OCI-M2 (cell line): ENCODE measurements around the gene NUMBL.

Experiments
- DNase-seq: peaks from one replicate; lab custom pipeline; 2025; ENCODE audit not compliant: unreplicated experiment; lab: John Stamatoyannopoulos, UW

The NUMBL gene

DNA sequence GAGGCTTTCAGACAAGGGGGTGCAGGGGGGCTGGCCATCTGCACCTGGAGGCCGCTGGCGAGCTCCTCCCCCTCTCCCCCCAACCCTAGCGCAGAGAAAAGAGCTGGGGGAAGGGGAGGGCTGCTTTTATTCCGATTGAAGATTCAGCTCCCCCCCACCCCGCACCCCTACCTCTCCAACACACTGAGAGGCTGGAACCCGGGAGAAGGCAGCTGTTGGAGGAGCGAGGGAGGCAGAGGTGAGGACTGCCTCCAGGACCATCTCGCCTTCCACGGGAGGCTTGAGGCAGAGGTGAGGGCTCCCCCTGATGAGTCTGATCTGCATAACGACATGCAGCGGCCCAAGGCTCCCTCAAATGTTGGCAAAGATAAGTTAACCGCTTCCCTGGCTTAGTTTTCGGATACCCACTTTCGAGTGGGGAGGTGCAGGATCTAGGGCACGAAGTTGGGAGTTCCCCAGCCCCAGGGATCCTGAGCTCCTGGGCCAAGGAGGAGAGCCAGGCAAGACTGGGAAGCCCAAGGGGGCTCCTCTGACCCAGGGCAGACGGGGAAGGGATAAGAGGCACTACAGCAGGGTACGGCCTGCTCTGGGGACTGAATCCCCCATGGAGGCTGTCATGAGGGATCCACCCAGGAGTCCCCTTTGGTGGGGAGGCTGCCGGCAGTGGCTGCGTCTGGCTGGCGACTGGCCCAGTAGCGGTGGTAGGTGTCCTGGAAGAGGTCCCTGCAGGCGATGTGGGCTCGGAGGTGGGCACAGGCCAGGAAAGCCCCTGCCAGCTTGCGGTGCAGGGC is 1.2 kb upstream of the NUMBL start:
- no peak for DNase-seq

DNA sequence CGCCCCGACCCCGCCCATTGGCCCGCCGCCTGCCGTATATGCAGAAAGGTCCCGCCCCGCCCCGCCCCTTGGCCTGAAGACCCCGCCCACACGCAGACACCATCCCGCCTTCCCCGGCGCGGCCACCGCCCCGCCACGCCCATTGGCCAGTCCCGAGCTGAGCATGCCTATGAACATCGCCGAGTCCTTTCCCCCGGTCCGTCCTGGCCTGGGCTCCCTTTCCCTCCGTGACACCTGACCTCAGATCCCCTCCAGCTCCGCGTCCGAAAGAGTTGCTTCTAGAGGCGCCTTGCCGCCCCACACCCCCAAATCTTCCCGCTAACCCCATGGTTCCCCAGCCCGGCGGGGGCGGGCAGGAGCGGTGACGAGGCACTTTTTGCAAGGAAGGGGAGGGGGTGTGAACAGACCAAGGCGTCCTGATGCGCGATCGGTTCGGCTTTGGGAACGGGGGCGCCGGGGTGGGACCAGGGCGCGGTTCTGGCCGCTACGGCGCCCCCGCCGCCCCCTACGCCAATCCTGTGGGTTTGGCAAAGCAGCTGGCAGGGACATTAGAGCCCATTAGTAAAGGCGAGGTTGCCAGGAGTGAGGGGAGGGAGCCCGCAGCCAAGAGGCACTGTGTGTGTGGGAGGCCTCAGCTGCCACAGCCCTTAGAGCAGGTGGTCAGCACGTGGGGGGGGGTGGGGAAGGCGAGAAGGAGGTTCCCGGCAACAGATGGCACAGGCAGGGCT is 406 bp upstream of the NUMBL start:
- DNase-seq, result peak; percentile 94

DNA sequence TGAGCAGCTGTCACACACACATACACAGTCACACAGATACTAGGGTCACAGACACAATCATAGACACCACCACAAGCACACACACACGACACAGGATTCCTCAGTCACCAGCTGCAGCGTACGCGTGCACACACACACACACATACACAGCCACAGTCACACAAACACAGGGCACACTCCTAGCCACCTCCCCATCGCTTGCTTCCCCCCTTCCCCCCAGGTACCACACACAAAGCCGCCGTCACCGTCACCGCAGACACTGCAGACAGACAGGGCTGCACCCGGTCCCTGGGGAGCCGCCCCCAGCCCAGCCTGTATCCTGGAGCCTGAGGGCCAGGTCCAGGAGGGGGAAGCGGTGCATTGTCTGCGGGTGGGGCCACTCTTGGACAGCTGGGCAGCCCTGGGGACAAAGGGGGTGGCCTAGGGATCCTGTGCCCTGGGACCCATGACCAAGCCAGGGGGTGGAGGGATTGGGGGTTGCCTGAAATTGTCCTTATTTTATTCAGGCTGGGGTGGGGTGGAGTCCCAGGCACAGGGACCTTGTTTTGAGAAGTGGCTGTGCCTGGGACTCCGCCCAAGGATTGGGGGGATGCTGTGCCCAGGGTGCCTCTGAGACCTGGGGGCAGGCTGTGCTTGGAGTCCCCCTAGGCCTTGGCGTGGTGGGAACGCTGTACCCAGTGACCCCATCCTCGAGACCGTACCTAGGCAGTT is 957 bp downstream of the NUMBL start:
- DNase-seq, result no peak

DNA sequence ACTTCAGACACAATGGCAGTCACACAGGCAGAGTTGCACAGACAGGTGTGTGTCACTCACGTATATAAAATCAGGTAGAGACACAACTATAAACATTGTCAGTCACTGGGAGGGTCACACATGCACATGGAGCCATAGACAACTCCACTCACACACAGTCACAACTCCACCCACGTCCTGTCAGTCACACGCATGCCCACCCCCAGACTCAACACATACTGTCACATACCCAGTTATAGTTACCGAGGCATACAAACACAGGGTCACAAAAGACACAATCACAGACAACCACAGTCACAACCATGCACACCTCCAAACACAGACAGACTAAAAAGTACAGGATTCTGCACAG is 1.5 kb downstream of the NUMBL start:
- DNase-seq, result no peak

DNA sequence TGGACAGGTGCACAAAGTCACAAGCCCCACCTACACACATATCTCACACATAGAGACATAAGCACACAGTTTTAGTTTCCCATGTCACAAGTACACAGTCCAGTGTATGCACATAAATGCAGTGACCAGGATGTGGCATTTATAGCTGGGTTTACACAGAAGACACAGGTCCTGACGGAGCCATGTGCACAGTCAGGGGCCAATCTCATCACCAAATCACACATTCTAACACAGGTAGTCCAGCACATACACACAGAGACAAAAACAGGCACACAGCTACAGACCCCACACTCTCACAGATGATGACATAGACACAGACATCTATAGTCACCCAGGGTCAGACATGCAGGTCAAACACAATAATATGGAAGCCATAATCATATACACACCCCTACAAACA is 2.1 kb downstream of the NUMBL start:
- DNase-seq, result no peak

DNA sequence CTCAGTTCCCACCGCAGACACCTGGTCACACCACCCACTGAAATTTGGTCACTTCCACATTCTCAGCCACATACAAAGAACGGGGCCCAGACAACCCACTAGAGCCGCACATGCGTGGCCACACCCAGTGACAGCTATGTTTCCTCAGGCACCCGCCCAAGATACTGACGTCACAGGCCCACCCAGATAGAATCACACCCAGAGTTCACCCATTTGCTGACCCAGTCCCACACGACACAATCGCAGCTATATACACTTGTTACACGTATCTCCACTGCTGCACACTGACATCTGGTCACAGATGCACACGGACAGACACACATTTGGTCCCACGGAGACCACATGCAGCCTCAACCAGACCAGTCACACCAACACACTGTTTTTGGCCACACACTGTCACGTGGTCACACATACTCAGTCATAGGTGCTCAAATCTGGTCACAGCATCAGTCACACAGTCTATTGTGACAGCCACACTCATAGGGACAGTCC is 2.9 kb downstream of the NUMBL start:
- DNase-seq, result no peak

DNA sequence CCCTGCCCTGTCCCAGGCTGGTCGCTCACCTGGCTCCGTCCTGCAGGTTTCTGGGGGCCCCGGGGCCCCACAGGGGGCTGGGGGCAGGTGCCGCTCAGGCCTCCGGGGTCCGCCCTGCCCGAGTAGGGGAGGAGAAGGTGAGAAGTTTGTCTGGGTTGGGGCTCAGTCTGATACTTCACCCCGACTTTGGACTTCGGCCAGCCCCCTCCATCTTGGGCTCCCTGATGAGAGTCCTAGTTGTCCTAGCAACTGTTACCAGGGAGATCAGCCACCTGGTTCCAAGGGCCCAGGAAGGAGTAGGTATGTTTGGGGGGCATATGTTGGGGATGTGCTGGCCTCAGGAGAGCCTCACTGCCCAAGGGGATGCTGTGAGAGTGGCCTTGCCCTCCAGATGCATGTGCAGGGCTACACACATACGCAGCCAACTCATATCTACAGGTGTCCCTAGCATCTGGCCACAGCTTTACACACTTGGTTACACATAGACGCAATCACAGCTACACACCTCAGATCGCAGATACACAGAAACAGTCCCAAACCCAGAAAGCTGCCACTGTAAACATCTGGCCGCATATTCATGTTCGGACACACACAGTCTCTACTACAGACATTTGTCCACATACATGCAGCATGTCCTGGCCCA is 3.4 kb downstream of the NUMBL start:
- no peak for DNase-seq

DNA sequence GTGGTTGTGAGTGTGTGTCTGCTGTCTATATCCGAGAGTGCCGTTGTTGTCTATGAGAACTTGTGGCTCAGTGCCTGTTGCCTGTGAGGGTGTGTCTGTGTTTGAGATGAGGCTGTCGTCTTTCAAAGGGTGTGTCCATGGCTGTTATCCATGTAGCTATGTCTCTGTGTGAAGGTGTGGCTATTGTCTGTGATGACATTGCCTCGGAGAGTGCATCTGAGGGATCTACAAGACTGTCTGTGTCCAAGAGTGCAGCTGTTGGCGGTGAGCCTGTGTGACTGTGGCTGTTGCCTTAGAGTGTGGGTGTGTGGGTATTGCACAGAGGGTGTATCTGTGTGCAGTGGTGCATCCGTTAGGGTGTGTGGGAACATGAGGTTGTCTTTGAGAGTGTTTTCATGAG is 4.9 kb downstream of the NUMBL start:
- DNase-seq, result no peak

DNA sequence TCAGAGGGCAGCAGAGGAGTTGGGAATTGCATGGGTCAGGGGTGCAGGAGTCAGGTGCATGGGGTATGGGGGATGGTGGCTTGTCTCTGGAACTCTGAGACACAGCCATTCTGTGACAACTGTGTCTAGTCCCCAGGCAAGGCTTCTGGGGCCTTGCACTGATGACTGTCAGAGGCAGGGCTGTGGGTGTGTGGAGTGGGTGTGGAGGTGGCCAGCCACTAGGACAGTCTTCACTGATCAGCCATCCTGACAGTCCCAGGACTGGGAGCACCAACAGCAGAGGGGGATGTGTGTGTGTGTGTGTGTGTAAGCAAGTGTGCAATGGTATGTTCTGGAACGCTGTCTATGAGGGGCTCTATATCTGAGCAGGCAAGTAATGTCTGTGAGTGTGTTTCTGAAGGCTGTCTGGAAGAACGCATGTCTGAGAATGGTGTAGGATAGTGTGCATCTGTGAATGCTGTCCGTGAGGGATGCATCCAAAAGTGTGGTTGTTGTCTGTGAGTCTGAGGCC is 5.4 kb downstream of the NUMBL start:
- DNase-seq, result no peak

DNA sequence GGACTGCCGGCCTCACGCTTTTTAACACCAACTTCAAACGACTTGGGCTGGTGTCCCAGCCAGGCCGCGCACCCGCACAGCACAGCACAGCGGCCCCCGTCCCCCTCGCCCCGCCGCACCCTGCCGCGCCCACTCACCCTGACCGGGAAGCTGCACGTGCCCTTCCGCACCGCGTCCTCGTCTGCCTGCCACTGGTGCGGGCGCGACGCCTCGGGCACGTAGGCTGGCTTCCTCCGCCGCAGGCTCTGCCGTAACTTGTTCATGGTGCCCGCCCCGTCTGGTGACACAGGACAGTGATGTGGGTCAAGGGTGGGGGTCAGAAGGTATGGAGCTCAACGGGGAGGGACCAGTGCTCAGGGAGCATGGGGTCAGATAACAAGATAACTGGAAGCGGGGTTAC is 6.2 kb downstream of the NUMBL start:
- no peak for DNase-seq

DNA sequence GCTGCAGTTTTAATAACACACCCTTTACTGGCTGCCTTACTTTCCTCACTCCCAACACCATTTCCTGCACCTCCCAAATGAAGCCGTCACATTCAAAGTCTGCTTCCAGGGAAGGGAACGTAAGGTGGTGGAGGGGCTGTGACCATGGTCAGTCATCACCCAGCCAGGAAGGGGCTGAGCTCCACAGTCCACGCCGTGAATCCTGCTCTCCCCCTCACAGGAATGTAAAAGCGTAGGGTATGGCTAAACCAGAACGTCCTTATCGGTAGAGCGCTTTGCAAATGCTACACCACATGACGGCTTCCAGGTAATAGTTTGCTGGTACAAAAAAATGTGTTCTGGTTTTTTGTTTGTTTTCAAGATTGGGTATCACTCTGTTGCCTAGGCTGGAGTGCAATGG is 7.0 kb downstream of the NUMBL start:
- DNase-seq, result no peak

DNA sequence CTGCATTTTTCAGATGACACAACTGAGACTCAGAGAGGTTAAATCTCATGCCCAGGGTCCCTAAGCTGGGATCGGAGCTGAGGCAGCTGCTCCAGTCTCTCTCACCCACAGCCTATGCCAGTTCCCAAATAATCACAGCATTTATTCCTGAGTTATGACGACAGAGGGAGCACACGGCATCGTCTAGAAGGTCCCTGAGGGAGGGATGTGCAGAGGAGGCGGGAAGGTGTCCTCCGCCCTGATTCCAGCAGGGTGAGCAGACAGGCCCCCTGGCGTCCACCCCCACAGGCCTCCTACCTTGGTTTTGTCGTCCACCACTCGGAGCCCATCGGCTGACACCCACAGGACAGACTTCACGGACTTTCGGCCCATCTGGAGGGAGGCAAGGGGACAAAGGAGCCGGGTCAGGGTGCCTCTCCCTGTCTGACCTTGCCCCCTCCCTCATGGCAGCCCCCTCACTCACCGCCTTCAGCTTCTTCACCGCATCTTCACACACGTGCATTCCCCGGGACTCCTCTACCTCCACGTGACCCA is 8.0 kb downstream of the NUMBL start:
- no peak for DNase-seq

DNA sequence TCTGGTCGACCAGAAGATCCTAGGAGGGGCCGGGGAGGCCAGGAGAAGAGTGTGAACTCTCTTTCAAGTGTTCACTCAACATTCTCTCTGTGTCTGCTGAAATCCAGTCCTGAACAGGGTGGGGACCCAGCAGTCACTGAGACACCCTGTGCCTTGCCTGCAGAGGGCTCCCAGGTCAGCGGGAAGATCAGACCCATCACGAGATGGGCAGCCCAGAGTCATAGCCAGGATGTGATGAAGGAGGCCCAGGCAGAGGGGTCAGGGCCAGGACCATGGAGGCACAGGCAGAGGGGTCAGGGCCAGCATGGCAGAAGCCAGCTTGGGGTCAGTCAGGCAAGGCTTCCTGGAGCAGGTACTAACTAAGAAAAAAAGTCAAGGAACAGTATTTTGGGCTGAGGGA is 9.4 kb downstream of the NUMBL start:
- DNase-seq, result no peak

DNA sequence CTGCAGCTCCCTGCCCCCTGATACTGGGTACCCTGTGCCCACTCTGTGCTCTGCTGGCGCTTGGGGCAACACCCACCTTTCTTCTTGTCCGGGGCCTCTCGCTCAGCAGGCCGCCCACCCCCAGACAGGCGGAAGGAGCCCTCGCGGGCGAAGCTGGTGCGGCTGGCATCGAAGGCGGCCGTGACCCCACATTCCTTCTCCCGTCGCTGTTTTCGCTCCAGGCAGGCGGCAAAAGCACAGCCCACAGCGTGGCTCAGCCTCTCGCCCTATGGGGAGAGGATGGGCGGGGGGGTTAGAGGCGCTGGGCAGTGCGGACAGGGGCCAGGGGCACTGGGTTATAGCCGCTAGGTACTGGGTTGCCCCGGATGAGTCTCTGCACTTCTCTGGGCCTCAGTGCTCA is 13.3 kb downstream of the NUMBL start:
- no peak for DNase-seq

DNA sequence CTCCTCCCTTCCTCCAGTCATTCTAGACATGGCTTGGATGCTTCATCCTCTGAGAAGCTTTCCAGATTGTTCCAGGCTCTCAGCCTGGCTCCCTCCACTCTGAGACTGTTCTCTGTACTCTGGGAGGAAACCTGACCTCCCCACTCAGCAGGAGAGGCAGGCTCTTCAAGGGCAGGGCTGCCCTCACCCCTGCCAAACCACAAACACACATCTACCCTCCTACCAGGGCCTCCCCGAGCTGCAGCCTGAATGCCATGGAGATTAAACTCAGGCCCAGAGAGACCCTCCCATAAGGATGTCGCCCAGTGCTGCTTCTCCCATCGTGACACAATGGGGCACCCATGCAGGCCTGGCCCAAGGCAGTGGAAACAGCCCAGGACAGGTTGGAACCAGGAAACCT is 16.2 kb downstream of the NUMBL start:
- no peak for DNase-seq

DNA sequence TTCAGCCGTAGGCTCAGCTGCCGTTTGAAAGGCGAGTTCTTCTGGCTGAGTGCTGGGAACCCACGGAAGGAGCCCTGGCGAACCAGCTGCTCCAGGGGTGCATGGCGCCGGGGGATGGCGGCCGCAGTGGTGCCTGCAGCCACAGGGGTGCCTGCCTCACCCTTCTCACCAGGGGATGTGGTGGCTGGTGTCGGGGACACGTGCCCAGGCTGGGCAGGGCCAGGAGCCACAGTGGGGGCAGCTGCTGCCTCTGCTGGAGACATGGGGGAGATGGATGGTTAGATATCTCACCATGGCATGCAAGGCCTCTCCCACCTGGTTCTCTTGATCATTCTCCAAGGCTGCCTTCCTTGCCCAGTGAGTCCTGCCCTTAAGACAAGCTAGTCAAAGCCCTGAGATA is 17.1 kb downstream of the NUMBL start:
- no peak for DNase-seq

DNA sequence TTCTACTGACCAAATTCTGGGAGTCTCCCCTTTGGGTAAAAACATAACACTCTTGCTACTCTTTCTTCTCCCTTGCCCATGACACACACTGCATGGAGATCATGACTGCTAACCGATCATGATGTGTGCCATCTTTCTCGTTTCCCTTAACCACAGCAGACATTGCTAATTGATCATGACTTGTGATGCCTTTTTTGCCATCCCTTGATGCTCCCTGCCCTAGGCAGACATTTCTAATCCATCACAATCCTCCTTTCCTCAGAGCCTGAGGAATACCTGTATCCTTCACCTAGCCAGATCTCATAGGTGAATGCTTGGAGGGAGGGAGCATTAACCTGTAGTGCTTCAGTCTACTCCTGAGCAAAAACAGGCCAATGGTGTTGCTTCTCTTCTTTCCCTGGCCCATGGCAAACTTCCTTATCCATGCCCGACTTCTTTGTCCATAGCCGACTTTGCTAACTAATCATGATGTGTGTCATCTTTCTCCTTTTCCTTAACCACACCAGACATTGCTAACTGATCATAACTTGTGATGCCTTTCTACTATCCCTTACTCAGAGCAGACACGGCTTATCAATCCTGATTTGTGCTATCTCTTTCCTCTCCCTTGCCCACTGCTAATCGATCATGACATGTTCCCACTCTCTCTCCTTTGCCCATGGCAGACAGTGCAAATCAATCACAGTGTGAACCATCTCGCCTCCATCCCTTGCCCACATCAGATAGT is 17.7 kb downstream of the NUMBL start:
- DNase-seq, result no peak

DNA sequence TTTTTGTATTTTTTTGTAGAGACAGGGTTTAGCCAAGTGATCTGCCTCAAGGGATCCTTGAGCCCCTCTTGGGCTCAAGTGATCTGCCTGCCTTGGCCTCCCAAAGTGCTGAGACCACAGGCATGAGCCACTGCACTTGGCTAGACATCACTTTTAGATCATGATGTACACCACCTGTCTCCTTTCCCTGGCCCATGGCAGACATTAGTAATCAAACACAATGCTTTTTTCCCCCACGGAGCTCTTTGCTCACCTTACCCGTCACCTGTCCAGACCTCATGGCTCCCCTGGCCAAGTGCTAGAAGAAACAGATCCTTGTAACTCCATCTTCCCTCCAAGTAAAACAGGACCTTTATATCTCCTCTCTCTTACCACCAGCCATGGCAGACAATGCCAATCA is 18.4 kb downstream of the NUMBL start:
- no peak for DNase-seq

DNA sequence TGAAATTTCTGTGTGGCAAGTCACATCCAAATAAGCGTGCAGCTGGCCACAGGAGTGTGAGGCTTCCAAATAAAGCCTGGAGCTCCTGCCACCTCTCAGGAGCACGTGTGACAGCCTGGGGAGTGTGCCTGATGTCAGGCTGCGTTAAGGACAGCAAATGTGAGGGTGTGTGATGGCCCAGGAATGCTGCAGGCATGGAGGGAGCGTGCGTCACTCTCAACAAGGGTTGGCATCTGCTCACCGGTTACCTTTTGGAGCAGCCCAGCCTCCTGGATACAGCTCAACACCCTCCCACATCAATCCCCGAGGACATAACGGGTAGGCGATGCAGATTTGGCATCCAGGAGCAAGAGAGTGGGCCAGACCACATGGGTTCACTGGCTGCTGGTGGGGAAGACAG is 19.0 kb downstream of the NUMBL start:
- DNase-seq, result no peak

DNA sequence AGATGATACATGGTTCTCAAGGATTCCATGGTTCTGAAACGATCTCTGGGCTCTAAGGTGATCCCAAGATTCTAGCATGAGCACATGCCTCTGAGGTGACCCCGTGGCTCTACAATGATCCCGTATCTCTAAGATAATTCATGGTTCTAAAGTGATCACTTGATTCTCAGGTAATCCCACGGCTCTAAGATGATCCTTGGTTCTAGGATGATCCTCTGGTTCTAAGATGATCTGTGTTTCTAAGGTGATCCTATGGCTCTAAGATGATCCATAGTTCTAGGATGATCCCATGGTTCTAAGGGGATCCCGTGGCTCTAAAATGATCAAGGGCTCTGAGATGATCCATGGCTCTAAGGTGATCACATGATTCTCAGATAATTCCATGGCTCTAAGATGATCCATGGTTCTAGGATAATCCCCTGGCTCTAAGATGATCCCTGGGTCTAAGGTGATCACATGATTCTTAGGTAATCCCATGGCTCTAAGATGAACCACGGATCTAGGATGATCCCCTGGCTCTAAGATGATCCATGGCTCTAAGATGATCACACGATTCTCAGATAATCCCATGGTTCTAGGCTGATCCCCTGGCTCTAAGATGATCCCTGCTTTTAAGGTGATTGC is 21.3 kb downstream of the NUMBL start:
- DNase-seq, result no peak
